Stimulated activated CD8-positive, alpha-beta memory T cell treated with anti-CD3 and anti-CD28 coated beads, Interleukin-12 subunit alpha, Interleukin-12 subunit beta, amount 100 ng/mL, for 4 hours (primary cell): Measurements from ENCODE around the gene SPI1.

Experiments used
- DNase-seq: peaks from one replicate; pipeline ENCODE4 v3.0.0-alpha.2; 2020; ENCODE audit warnings: low read depth

The SPI1 gene

GRCh38 chr11:47406896-47407745 lies 28.8 kb upstream of the SPI1 start:
- DNase-seq, result no peak

- DNase-seq, result no peak
Observed at GRCh38 chr11:47403571-47403970, 25.2 kb upstream of the SPI1 start.

- DNase-seq, result no peak
Observed at GRCh38 chr11:47403135-47403534, 24.8 kb upstream of the SPI1 start.

DNA sequence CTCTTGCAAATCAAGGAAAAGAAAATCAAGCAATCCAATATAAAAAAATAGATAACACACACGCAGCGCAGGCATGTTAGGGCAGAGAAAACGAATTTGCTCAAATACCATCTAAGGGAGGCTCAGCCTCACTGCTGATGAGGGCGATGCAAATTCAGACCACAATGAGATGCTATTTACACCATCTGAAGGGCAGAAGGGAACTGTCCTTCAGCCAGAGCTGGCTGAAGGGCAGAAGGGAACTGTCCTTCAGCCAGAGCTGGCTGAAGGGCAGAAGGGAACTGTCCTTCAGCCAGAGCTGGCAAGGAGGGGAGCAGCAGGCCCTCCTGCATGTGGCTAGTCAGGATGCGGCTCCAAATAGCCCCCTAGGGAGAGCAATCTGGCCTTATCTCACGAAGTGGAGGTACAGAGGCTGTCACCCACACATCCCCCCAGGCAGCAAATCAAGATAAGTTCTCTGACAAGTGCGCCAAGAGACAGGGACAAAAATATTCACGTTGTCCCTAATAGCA lies 22.5 kb upstream of the SPI1 start:
- DNase-seq, result no peak

GRCh38 chr11:47399860-47400767 lies 21.8 kb upstream of the SPI1 start:
- DNase-seq, result peak; percentile 30

- DNase-seq, result no peak
Observed at GRCh38 chr11:47398551-47398950, 20.2 kb upstream of the SPI1 start.

DNA sequence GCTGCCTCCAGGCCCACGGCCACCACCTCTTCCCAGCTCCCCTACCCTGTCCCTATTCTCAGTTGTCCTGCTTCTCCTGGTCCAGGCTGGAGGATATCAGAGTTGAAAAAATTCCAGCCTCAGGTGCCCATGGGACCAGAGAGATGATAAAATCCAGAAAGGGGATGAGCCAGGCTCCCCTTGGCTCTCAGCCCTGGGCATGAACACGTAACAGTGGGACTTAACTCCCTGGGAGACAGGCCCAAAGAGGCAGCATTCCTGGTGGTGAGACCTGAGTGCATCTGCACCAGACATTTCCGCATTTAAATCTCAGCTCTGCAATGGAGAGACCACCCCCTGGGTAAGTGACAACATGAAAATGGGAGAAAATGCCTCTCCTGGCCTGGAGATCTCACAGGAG lies 19.7 kb upstream of the SPI1 start:
- no peak for DNase-seq

DNA sequence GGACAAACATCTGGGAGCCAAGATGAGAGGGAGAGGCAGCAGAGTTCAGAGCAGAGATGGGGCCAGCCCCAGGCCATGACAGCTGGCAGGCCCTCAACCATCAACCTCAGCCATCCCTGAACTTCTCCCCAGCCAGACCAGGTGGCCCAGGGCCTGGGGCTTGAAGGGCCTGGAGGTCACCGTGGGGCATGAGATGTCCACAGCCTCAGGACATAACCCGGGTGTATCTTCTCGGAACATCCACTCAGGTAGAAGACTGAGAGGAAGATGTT lies 17.6 kb upstream of the SPI1 start:
- DNase-seq, result no peak

DNA sequence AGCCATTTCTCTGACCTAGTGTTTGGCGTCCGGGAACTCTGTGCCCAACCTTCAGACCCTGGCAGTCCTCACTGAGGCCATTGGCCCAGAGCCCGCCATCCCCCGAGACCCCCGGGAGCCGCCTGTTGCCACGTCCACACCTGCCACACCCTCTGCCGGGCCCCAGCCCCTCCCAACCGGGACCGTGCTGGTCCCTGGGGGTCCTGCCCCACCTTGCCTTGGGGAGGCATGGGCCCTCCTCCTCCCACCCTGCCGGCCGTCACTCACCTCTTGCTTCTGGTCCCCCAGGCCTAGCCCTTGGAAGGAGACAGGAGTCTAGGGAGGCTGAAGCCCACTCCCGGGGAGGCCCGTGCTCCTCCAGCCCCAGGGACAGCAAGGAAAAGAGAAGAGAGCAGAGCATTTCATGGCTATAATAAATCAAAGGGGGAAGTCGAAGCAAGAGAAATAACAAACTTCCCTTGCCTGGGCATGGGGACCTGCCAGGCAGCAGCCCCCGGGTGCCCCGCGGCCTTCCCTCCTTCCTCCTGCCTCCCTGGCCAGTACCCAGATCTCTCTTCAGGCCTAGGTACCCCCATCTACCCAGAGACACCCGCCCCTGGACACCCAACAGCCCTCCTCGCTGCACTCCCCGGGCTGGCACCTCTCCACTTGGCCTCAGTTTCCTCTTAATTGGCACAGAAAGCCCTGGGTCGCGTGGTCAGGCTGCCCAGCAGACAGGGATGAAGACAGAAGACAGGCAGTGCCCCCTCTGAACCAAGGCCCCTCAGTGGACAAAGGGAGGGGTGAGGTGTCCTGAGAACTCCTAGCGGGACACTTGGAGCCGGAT lies 17.1 kb upstream of the SPI1 start:
- DNase-seq, result no peak

DNA sequence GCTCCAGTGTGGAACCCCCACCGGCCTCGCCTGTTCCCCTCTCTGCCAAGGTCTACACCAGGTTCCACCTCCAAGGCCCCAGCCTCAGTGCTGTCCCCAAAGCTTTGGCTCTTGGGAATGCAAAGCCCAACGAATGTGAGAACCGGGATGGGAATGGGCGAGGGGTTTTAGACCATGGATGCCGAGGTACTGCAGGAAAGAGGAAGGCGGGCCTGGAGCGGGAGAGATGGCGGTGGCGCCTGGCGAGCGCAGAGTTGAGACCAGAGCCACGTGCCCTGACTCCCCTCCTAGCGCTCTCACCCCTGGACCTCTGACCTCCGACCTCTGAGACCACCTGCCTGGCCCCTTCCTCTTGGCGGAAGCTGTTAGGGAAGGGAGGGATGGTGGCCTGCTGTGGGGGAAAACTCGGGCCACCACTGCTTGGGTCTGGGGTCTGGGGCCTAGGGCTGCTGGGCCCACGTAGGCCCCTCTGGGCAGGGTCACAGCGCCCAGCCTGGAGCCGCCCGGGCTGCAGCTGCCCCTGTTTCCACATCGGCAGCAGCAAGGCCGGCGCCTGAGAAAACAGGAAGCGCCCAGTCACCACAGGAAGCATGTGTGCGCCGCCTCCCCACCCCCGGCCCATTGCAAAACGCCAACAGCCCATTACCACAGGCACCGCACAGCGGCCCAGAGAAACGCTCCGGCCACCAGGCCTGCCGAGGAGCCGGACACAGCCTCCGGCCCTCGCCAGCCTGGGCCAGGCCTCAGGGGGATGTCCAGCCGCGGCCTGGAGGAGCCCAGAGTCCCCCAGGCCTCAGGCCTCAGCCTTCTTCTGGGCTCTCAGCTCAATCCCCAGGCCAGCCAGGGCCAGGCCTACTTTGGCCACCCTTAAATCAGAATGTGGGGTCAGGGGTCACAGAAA lies 16.2 kb upstream of the SPI1 start:
- DNase-seq, result peak; percentile 36

DNA sequence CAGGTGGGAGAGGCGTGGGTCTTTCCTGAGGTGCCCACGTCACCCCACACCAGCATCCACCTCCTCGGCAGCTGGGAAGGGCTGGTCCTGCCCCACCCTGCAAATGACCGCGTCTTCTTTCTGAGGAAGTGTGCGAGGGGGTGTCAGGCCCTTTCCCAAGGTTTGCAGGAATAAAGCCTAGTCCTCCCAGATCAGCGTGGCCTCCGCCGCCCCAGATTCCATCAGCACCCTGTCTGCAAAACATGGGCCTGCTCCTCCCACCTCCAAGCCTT lies 15.6 kb upstream of the SPI1 start:
- no peak for DNase-seq

- DNase-seq, result no peak
Observed at GRCh38 chr11:47393163-47394049, 15.1 kb upstream of the SPI1 start.

- no peak for DNase-seq
Observed at GRCh38 chr11:47392546-47393162, 14.3 kb upstream of the SPI1 start.

GRCh38 chr11:47391711-47392432 lies 13.5 kb upstream of the SPI1 start:
- no peak for DNase-seq

DNA sequence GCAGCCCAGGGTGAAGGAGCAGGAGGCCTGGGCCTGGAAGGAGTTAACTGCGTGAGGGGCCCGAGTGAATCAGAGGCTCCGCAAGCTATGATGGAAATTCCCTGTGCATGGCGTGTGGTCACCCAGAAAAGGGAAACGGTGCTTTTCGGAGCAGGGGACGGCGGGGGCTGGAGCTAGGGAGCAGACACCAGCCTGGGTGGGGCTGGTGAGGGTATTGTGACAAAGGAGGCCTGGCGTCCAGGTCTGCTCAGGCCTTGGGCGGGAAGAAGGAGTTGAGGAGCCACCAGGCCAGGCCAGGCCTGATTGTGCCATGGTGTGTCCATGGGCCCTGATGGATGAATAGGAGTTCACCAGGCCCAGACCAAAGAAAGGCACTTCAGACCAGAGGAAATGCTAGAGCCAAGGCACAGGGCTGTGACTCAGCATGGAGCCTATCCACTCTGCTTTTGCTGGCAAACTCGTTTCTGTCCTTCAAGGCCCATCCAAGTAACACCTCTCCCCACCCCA lies 12.8 kb upstream of the SPI1 start:
- DNase-seq, result no peak

- no peak for DNase-seq
Observed at GRCh38 chr11:47390422-47390760, 12.0 kb upstream of the SPI1 start.

DNA sequence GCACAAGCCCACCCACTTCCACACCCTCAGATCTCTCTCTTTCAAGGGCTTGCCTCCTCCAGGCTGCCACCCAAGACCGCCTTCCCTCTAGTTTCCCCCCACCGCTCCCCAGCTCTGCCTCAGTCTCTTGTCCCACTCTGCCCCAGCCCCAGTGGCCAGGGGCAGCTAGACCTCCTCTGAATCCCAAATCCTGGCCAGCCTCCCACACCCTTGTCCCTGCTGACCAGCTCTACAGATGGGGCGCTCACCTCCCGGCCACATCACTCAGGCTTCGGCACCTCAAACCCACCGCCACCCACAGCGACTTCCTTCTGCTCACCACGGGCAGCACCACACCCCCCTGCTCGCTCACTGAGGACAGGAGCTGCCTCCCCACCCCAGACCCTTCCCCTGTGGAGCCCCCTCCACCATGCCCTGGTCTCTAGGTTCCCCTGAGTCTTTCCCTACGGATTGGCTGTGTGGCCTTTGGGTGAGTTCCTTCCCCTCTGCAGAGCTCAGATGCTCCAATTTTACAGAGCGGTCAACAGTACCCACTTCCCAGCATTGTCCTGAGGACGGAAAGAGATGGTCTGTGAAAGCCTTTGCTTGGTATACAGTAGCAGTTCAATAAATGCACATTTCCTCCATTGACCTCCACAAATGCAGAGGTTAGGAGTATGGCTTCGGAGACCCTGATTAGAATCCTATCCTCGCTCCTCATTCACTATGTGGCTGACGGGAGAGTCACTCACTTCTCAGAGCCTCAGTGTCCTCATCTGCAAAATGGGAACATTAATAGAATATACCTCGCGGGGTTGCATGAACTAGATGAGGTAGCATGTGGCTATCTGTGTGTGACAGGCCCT lies 11.5 kb upstream of the SPI1 start:
- DNase-seq, result no peak
